UCSD-AML1 (cell line): ENCODE results near the gene DHDH.

Experiments
- DNase-seq: peaks from one replicate; lab custom pipeline; 2025; ENCODE audit not compliant: unreplicated experiment; lab: John Stamatoyannopoulos, UW

DHDH gene

GRCh38 chr19:48991873-48992580, 58.5 kb downstream of the DHDH start:
- peak; percentile 43 for DNase-seq

GRCh38 chr19:48992581-48993174, 59.2 kb downstream of the DHDH start:
- DNase-seq = no peak

GRCh38 chr19:48993175-48994034, 59.9 kb downstream of the DHDH start, which contains the start of the genes GYS1 and RUVBL2:
Gene GYS1 (minus strand): TSS chr19:48993309. CDS start chr19:48993112, 197 bp downstream.
Gene RUVBL2 (plus strand): TSS chr19:48993887. CDS start chr19:48993912, 25 bp downstream.
- DNase-seq = peak; percentile 99

- no peak for DNase-seq
These were observed 60.5 kb downstream of the DHDH start for GRCh38 chr19:48994035-48994386.
